ENCODE measurements around the gene ITPKC. TPM values are rescaled to one million over a fixed set of nuclear protein-coding genes. Genes with fewer than 3 reads are reported as not detected.

ITPKC gene
- 1 to 10 TPM; 6.5 to 8.3 TPM for total RNA-seq
- 17.1 to 27.3 reads per million in 2 donors for total RNA-seq

DNA sequence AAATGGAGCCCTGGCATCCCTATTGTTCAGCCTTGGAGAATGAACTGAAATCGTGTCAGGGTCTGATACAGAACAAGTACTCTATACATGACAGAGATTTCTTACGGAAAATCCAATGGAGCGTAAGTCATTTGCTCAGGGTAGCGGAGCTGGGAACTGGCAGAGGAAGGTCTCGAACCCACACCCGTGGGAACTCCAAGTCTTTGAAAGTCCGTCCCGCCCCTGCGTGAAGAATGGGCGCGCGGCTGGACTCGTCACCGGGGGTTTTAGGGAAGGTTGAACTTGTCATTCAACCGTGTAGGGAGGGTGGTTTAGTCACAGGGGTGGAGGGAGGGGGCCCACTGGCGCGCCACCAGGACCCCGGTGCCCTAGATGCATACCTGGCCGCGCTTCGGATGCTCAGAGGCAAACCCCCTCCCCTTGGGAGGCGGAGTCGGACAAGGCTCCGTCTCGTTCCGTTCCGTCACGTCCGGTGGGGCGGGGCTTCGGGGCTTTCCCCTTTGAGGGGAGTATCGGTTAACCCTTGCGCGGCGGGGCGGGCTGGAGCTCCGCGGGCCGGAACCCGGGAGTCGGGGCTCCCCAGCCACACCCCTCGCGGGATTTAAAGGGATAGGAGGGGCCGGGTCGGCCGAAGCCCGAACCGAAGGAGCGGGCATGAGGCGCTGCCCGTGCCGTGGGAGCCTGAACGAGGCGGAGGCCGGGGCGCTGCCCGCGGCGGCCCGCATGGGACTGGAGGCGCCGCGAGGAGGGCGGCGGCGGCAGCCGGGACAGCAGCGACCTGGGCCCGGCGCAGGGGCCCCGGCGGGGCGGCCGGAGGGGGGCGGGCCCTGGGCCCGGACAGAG is at the start of gene ITPKC, which contains the start of gene COQ8B:
Gene ITPKC (plus strand): TSS at position 631 of the 843 bp plus-strand sequence. CDS start 24 bp downstream, at position 655.
Gene COQ8B (minus strand): TSS at position 405 of the 843 bp plus-strand sequence. CDS start 2,254 bp downstream, outside the sequence.
- H3K4me3 Mint-ChIP-seq = peak within 1 kb of the TSS; percentile 98
- DNase-seq (peak; percentile 99 to 100 (median 100)), ATAC-seq (peak; percentile 77)
- peaks cover 55% of the 10 kb centered on the region for H3K4me1 Mint-ChIP-seq
- H3K36me3 Mint-ChIP-seq (ENCODE audit: low read depth) = peaks cover 4% of the 10 kb centered on the region
- no peaks in the 10 kb centered on the region for H3K27me3 Mint-ChIP-seq
- H3K27ac Mint-ChIP-seq = peak within 1 kb of the TSS; percentile 99
- H3K9me3 ChIP-seq (ENCODE audit: control insufficient read depth, low read length, poor library complexity, severe bottlenecking) = no peaks in the 10 kb centered on the region

DNA sequence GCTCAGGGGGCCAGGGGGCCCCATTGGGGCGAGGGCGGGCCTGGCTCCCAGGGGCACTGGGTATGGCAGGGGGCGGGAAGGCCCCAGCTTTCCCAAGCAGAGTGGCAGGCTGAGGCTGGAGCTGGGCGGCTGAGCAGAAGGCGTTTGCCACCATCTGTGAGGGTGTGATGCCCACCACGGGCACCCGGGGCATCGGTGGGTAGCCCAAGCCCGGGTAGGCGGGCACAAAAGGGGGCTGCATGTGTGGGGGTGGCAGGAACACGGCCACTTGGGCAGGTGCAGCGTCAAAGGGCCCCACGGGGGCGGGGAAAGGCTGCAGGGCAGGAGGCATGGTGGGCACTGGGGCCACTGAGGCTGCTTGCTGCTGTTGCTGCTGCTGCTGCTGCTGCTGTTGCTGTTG is 49.3 kb upstream of the ITPKC start:
- H3K27me3 Mint-ChIP-seq = no peaks in the 10 kb centered on the region
- H3K4me1 Mint-ChIP-seq = peaks cover 10% of the 10 kb centered on the region
- no peaks in the 10 kb centered on the region for H3K36me3 Mint-ChIP-seq (ENCODE audit: low read depth)
- no peak for ATAC-seq
- H3K9me3 ChIP-seq (ENCODE audit: control insufficient read depth, low read length, poor library complexity, severe bottlenecking) = peaks cover 3% of the 10 kb centered on the region
- no peak for DNase-seq
- H3K4me3 Mint-ChIP-seq = no peak overlapping the region
- H3K27ac Mint-ChIP-seq = no peak overlapping the region

- ATAC-seq (no peak), DNase-seq (no peak)
- H3K4me1 Mint-ChIP-seq = peaks cover 2% of the 10 kb centered on the region
- no peak overlapping the region for H3K27ac Mint-ChIP-seq
- H3K9me3 ChIP-seq (ENCODE audit: control insufficient read depth, low read length, poor library complexity, severe bottlenecking) = peaks cover 3% of the 10 kb centered on the region
- no peaks in the 10 kb centered on the region for H3K27me3 Mint-ChIP-seq
- no peaks in the 10 kb centered on the region for H3K36me3 Mint-ChIP-seq (ENCODE audit: low read depth)
- H3K4me3 Mint-ChIP-seq = no peak overlapping the region
Measured at GRCh38 chr19:40668991-40669614, 47.8 kb upstream of the ITPKC start.

GRCh38 chr19:40671404-40671803 is 45.5 kb upstream of the ITPKC start:
- Mint-ChIP-seq H3K27me3 (no peaks in the 10 kb centered on the region), H3K4me3 (no peak overlapping the region), H3K36me3 (ENCODE audit: low read depth) (no peaks in the 10 kb centered on the region), H3K4me1 (peaks cover 2% of the 10 kb centered on the region), H3K27ac (no peak overlapping the region)
- peaks cover 3% of the 10 kb centered on the region for H3K9me3 ChIP-seq (ENCODE audit: control insufficient read depth, low read length, poor library complexity, severe bottlenecking)
- ATAC-seq = no peak
- DNase-seq = no peak

GRCh38 chr19:40672038-40672437 is 44.9 kb upstream of the ITPKC start:
- no peak overlapping the region for H3K27ac Mint-ChIP-seq
- no peaks in the 10 kb centered on the region for H3K27me3 Mint-ChIP-seq

DNA sequence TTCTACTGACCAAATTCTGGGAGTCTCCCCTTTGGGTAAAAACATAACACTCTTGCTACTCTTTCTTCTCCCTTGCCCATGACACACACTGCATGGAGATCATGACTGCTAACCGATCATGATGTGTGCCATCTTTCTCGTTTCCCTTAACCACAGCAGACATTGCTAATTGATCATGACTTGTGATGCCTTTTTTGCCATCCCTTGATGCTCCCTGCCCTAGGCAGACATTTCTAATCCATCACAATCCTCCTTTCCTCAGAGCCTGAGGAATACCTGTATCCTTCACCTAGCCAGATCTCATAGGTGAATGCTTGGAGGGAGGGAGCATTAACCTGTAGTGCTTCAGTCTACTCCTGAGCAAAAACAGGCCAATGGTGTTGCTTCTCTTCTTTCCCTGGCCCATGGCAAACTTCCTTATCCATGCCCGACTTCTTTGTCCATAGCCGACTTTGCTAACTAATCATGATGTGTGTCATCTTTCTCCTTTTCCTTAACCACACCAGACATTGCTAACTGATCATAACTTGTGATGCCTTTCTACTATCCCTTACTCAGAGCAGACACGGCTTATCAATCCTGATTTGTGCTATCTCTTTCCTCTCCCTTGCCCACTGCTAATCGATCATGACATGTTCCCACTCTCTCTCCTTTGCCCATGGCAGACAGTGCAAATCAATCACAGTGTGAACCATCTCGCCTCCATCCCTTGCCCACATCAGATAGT is 44.2 kb upstream of the ITPKC start:
- Mint-ChIP-seq H3K4me3 (no peak overlapping the region), H3K27ac (no peak overlapping the region), H3K27me3 (no peaks in the 10 kb centered on the region), H3K4me1 (no peaks in the 10 kb centered on the region), H3K36me3 (ENCODE audit: low read depth) (peaks cover 3% of the 10 kb centered on the region)
- ATAC-seq (no peak), DNase-seq (no peak)
- peaks cover 3% of the 10 kb centered on the region for H3K9me3 ChIP-seq (ENCODE audit: control insufficient read depth, low read length, poor library complexity, severe bottlenecking)

More at GRCh38 chr19:40672038-40672437, 44.9 kb upstream of the ITPKC start:
- DNase-seq = no peak
- H3K9me3 ChIP-seq (ENCODE audit: control insufficient read depth, low read length, poor library complexity, severe bottlenecking) = peaks cover 3% of the 10 kb centered on the region
- no peaks in the 10 kb centered on the region for H3K4me1 Mint-ChIP-seq
- no peak overlapping the region for H3K4me3 Mint-ChIP-seq
- no peak for ATAC-seq
- no peaks in the 10 kb centered on the region for H3K36me3 Mint-ChIP-seq (ENCODE audit: low read depth)

- H3K36me3 Mint-ChIP-seq (ENCODE audit: low read depth) = peaks cover 3% of the 10 kb centered on the region
- ATAC-seq (no peak), DNase-seq (no peak)
- no peak overlapping the region for H3K4me3 Mint-ChIP-seq
- H3K27ac Mint-ChIP-seq = no peak overlapping the region
- H3K9me3 ChIP-seq (ENCODE audit: control insufficient read depth, low read length, poor library complexity, severe bottlenecking) = peaks cover 3% of the 10 kb centered on the region
- H3K4me1 Mint-ChIP-seq = no peaks in the 10 kb centered on the region
- H3K27me3 Mint-ChIP-seq = no peaks in the 10 kb centered on the region
Measured at GRCh38 chr19:40673397-40673796, 43.5 kb upstream of the ITPKC start.

- no peak overlapping the region for H3K27ac Mint-ChIP-seq
- H3K27me3 Mint-ChIP-seq = no peaks in the 10 kb centered on the region
- DNase-seq (no peak), ATAC-seq (peak; percentile 40)
- no peaks in the 10 kb centered on the region for H3K9me3 ChIP-seq (ENCODE audit: control insufficient read depth, low read length, poor library complexity, severe bottlenecking)
- no peaks in the 10 kb centered on the region for H3K4me1 Mint-ChIP-seq
- H3K36me3 Mint-ChIP-seq (ENCODE audit: low read depth) = peaks cover 3% of the 10 kb centered on the region
- H3K4me3 Mint-ChIP-seq = no peak overlapping the region
Measured at GRCh38 chr19:40674291-40674690, 42.6 kb upstream of the ITPKC start.

DNA sequence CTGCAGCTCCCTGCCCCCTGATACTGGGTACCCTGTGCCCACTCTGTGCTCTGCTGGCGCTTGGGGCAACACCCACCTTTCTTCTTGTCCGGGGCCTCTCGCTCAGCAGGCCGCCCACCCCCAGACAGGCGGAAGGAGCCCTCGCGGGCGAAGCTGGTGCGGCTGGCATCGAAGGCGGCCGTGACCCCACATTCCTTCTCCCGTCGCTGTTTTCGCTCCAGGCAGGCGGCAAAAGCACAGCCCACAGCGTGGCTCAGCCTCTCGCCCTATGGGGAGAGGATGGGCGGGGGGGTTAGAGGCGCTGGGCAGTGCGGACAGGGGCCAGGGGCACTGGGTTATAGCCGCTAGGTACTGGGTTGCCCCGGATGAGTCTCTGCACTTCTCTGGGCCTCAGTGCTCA is 39.8 kb upstream of the ITPKC start:
- Mint-ChIP-seq H3K27me3 (no peaks in the 10 kb centered on the region), H3K4me1 (peaks cover 3% of the 10 kb centered on the region), H3K27ac (no peak overlapping the region), H3K36me3 (ENCODE audit: low read depth) (peaks cover 7% of the 10 kb centered on the region), H3K4me3 (no peak overlapping the region)
- DNase-seq (no peak), ATAC-seq (no peak)
- H3K9me3 ChIP-seq (ENCODE audit: control insufficient read depth, low read length, poor library complexity, severe bottlenecking) = no peaks in the 10 kb centered on the region

DNA sequence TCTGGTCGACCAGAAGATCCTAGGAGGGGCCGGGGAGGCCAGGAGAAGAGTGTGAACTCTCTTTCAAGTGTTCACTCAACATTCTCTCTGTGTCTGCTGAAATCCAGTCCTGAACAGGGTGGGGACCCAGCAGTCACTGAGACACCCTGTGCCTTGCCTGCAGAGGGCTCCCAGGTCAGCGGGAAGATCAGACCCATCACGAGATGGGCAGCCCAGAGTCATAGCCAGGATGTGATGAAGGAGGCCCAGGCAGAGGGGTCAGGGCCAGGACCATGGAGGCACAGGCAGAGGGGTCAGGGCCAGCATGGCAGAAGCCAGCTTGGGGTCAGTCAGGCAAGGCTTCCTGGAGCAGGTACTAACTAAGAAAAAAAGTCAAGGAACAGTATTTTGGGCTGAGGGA is 35.9 kb upstream of the ITPKC start:
- peaks cover 10% of the 10 kb centered on the region for H3K4me1 Mint-ChIP-seq
- ATAC-seq = no peak

GRCh38 chr19:40682431-40682964 is 34.4 kb upstream of the ITPKC start:
- no peaks in the 10 kb centered on the region for H3K9me3 ChIP-seq (ENCODE audit: control insufficient read depth, low read length, poor library complexity, severe bottlenecking)
- Mint-ChIP-seq H3K27ac (no peak overlapping the region), H3K4me3 (no peak overlapping the region), H3K27me3 (no peaks in the 10 kb centered on the region), H3K36me3 (ENCODE audit: low read depth) (peaks cover 17% of the 10 kb centered on the region), H3K4me1 (peaks cover 12% of the 10 kb centered on the region)
- no peak for DNase-seq
- no peak for ATAC-seq

More for the DNA sequence above, 35.9 kb upstream of the ITPKC start:
- H3K27ac Mint-ChIP-seq = no peak overlapping the region
- no peaks in the 10 kb centered on the region for H3K9me3 ChIP-seq (ENCODE audit: control insufficient read depth, low read length, poor library complexity, severe bottlenecking)
- H3K27me3 Mint-ChIP-seq = no peaks in the 10 kb centered on the region
- no peak overlapping the region for H3K4me3 Mint-ChIP-seq
- DNase-seq = no peak
- H3K36me3 Mint-ChIP-seq (ENCODE audit: low read depth) = peaks cover 15% of the 10 kb centered on the region

- Mint-ChIP-seq H3K4me3 (no peak overlapping the region), H3K27me3 (no peaks in the 10 kb centered on the region), H3K36me3 (ENCODE audit: low read depth) (peaks cover 14% of the 10 kb centered on the region), H3K4me1 (peaks cover 12% of the 10 kb centered on the region), H3K27ac (no peak overlapping the region)
- no peaks in the 10 kb centered on the region for H3K9me3 ChIP-seq (ENCODE audit: control insufficient read depth, low read length, poor library complexity, severe bottlenecking)
- DNase-seq (no peak), ATAC-seq (no peak)
Measured at GRCh38 chr19:40683437-40683836, 33.5 kb upstream of the ITPKC start.

- no peak for ATAC-seq
- peaks cover 14% of the 10 kb centered on the region for H3K36me3 Mint-ChIP-seq (ENCODE audit: low read depth)
- peaks cover 12% of the 10 kb centered on the region for H3K4me1 Mint-ChIP-seq
- no peaks in the 10 kb centered on the region for H3K27me3 Mint-ChIP-seq
- H3K9me3 ChIP-seq (ENCODE audit: control insufficient read depth, low read length, poor library complexity, severe bottlenecking) = no peaks in the 10 kb centered on the region
- DNase-seq = no peak
- no peak overlapping the region for H3K27ac Mint-ChIP-seq
- H3K4me3 Mint-ChIP-seq = no peak overlapping the region
Measured at GRCh38 chr19:40684280-40684679, 32.6 kb upstream of the ITPKC start.
